ENCODE measurements around the gene CARHSP1. TPM values are rescaled to one million over a fixed set of nuclear protein-coding genes. Genes with fewer than 3 reads are reported as not detected.

CARHSP1 gene
- total RNA-seq, 2 experiments from 2014 or later = 25.5 to 27.8 TPM

GRCh38 chr16:8893976-8894690 is 25.3 kb upstream of the CARHSP1 start:
- DNase-seq (no peak), ATAC-seq (ENCODE audit: poor library complexity) (no peak)
- peaks cover 92% of the 10 kb centered on the region for H3K36me3 Mint-ChIP-seq (ENCODE audit: low read depth)
- H3K4me1 ChIP-seq (ENCODE audit: insufficient read depth, low read length) = peaks cover 14% of the 10 kb centered on the region
- intact Hi-C loops (cut with DNase I, micrococcal nuclease) = loop anchor here in 1 of 2 experiments (5.0 kb wide), 1 partner anchor 113 kb away; no protein-coding TSS in a partner anchor
- H3K27me3 ChIP-seq (ENCODE audit: control insufficient read depth in 1 of 2, insufficient read depth in 2 of 2, low read length in 2 of 2) = no peaks in the 10 kb centered on the region
- ChIA-PET POLR2A (no interaction called here), CTCF (interaction anchor here (2.1 kb wide), 1 partner anchor 42 kb away, joined by 7 read pairs; no protein-coding TSS in a partner anchor)
- no peaks in the 10 kb centered on the region for H3K9me3 ChIP-seq (ENCODE audit: control insufficient read depth in 1 of 2, insufficient read depth in 1 of 2, low read length in 2 of 2)
- no peak overlapping the region for H3K4me3 Mint-ChIP-seq
- H3K27ac ChIP-seq (ENCODE audit: low read depth in 1 of 2, low read length in 2 of 2) = no peak overlapping the region
- H3K9me3 Mint-ChIP-seq = no peaks in the 10 kb centered on the region
- H3K27me3 Mint-ChIP-seq = no peaks in the 10 kb centered on the region
- H3K4me3 ChIP-seq (ENCODE audit: low read length) = no peak overlapping the region
- peak overlapping the region; percentile 1 for H3K27ac Mint-ChIP-seq
- no peak for TF ChIP-seq CTCF (IDR thresholded peaks at IDR 0.05)
- peaks cover 16% of the 10 kb centered on the region for H3K4me1 Mint-ChIP-seq (ENCODE audit: low read depth)
- H3K36me3 ChIP-seq (ENCODE audit: insufficient read depth, low read length) = peaks cover 80% of the 10 kb centered on the region

DNA sequence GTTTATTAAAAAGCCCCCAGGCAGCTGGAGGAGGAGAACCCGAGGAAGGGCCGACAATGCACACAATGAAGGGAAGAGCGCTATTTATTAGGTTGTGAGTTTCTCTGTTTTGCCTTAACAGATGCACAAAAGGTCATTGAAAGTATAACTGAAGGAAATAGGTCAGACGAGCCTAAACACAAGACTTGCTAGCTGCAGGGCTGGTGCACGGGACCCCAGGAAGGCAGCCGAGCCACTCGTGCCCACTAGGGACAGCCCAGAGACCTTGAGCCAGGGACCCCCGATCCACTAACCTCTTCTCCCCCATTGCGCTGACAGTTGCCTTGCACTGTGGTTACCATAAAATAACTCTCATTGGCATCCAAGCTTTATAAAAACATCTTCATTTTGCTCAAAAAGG is 24.6 kb upstream of the CARHSP1 start:
- H3K27ac ChIP-seq (ENCODE audit: low read depth in 1 of 2, low read length in 2 of 2) = peak overlapping the region in 1 of 2 donors; percentile 1
- no peak overlapping the region for H3K4me3 Mint-ChIP-seq

GRCh38 chr16:8892101-8892575 is 23.3 kb upstream of the CARHSP1 start:
- CTCF ChIA-PET = interaction anchor here (0.6 to 2.4 kb wide), 5 partner anchors 13 to 247 kb away, joined by 3 to 19 read pairs (median 3); no protein-coding TSS in a partner anchor

More for the DNA sequence above, 24.6 kb upstream of the CARHSP1 start:
- no peaks in the 10 kb centered on the region for H3K9me3 ChIP-seq (ENCODE audit: control insufficient read depth in 1 of 2, insufficient read depth in 1 of 2, low read length in 2 of 2)
- H3K27ac Mint-ChIP-seq = peak overlapping the region; percentile 1
- peaks cover 73% of the 10 kb centered on the region for H3K36me3 ChIP-seq (ENCODE audit: insufficient read depth, low read length)
- no peaks in the 10 kb centered on the region for H3K27me3 ChIP-seq (ENCODE audit: control insufficient read depth in 1 of 2, insufficient read depth in 2 of 2, low read length in 2 of 2)
- no peak for TF ChIP-seq CTCF (IDR thresholded peaks at IDR 0.05)
- ATAC-seq (ENCODE audit: poor library complexity) = no peak
- DNase-seq = no peak
- ChIA-PET CTCF (interaction anchor here (1.0 to 2.1 kb wide), 2 partner anchors 43 to 116 kb away, joined by 3 to 7 read pairs; no protein-coding TSS in a partner anchor), POLR2A (no interaction called here)
- H3K4me3 ChIP-seq (ENCODE audit: low read length) = no peak overlapping the region
- H3K36me3 Mint-ChIP-seq (ENCODE audit: low read depth) = peaks cover 84% of the 10 kb centered on the region
- peaks cover 16% of the 10 kb centered on the region for H3K4me1 Mint-ChIP-seq (ENCODE audit: low read depth)
- H3K4me1 ChIP-seq (ENCODE audit: insufficient read depth, low read length) = peaks cover 14% of the 10 kb centered on the region
- H3K27me3 Mint-ChIP-seq = no peaks in the 10 kb centered on the region
- H3K9me3 Mint-ChIP-seq = no peaks in the 10 kb centered on the region
- intact Hi-C loops (cut with DNase I, micrococcal nuclease) = loop anchor here in 1 of 2 experiments (5.0 kb wide), 1 partner anchor 114 kb away; no protein-coding TSS in a partner anchor

More at GRCh38 chr16:8892101-8892575, 23.3 kb upstream of the CARHSP1 start:
- POLR2A ChIA-PET = no interaction called here
- no peaks in the 10 kb centered on the region for H3K27me3 ChIP-seq (ENCODE audit: control insufficient read depth in 1 of 2, insufficient read depth in 2 of 2, low read length in 2 of 2)
- TF ChIP-seq CTCF (IDR thresholded peaks at IDR 0.05) = no peak
- DNase-seq (peak in 2 of 14 experiments; percentile 14 to 46), ATAC-seq (ENCODE audit: poor library complexity) (no peak)
- H3K36me3 Mint-ChIP-seq (ENCODE audit: low read depth) = peaks cover 74% of the 10 kb centered on the region
- H3K4me1 Mint-ChIP-seq (ENCODE audit: low read depth) = peaks cover 16% of the 10 kb centered on the region
- H3K27me3 Mint-ChIP-seq = no peaks in the 10 kb centered on the region
- H3K27ac ChIP-seq (ENCODE audit: low read depth in 1 of 2, low read length in 2 of 2) = peak overlapping the region; percentile 17 to 50
- H3K9me3 ChIP-seq (ENCODE audit: control insufficient read depth in 1 of 2, insufficient read depth in 1 of 2, low read length in 2 of 2) = no peaks in the 10 kb centered on the region
- no peak overlapping the region for H3K4me3 Mint-ChIP-seq
- intact Hi-C loops (cut with DNase I, micrococcal nuclease) = loop anchor here in 1 of 2 experiments (5.0 kb wide), 1 partner anchor 115 kb away; no protein-coding TSS in a partner anchor
- H3K4me1 ChIP-seq (ENCODE audit: insufficient read depth, low read length) = peaks cover 14% of the 10 kb centered on the region
- no peak overlapping the region for H3K4me3 ChIP-seq (ENCODE audit: low read length)
- H3K36me3 ChIP-seq (ENCODE audit: insufficient read depth, low read length) = peaks cover 61% of the 10 kb centered on the region
- H3K9me3 Mint-ChIP-seq = no peaks in the 10 kb centered on the region
- peak overlapping the region; percentile 92 for H3K27ac Mint-ChIP-seq
